ENCODE data around the gene SLC15A4.

SLC15A4 gene

GRCh38 chr12:128793701-128794100, 30.1 kb downstream of the SLC15A4 start:
- DNase-seq = no peak
- no peak overlapping the region for H3K4me2 ChIP-seq (ENCODE audit: low read depth, low read length)
- TF ChIP-seq CTCF (IDR thresholded peaks at IDR 0.05; ENCODE audit: low read length) (no peak), EZH2 (optimal IDR thresholded peaks at IDR 0.05; ENCODE audit: low read depth, low read length) (no peak), EZH2phosphoT487 (IDR thresholded peaks at IDR 0.05; ENCODE audit: low read length) (no peak)
- no peaks in the 10 kb centered on the region for H3K27me3 ChIP-seq (replicated peaks; ENCODE audit: insufficient read depth, low read length)
- no peaks in the 10 kb centered on the region for H3K79me2 ChIP-seq (ENCODE audit: low read length)
- no peaks in the 10 kb centered on the region for H3K9me3 ChIP-seq (replicated peaks; ENCODE audit: insufficient read depth, low read length)
- H3K9me2 ChIP-seq (replicated peaks; ENCODE audit: insufficient read depth, low read length) = no peaks in the 10 kb centered on the region
- no peaks in the 10 kb centered on the region for H3K4me1 ChIP-seq (ENCODE audit: low read length)
- H3K9ac ChIP-seq (ENCODE audit: low read length) = no peak overlapping the region
- H3F3A ChIP-seq (ENCODE audit: insufficient read depth, low read length) = no peaks in the 10 kb centered on the region
- no peak overlapping the region for H3K4me3 ChIP-seq (ENCODE audit: low read length)
- H4K20me1 ChIP-seq (ENCODE audit: insufficient read depth, low read length) = no peaks in the 10 kb centered on the region
- no peaks in the 10 kb centered on the region for H3K36me3 ChIP-seq (replicated peaks; ENCODE audit: insufficient read depth, low read length)
- no peak overlapping the region for H3K27ac ChIP-seq (ENCODE audit: low read length)
- no peak overlapping the region for H2AFZ ChIP-seq (ENCODE audit: low read length)

- no peak overlapping the region for H2AFZ ChIP-seq (ENCODE audit: low read length)
- no peaks in the 10 kb centered on the region for H3K9me3 ChIP-seq (replicated peaks; ENCODE audit: insufficient read depth, low read length)
- no peak for DNase-seq
- H3K9ac ChIP-seq (ENCODE audit: low read length) = no peak overlapping the region
- H4K20me1 ChIP-seq (ENCODE audit: insufficient read depth, low read length) = no peaks in the 10 kb centered on the region
- TF ChIP-seq EZH2 (optimal IDR thresholded peaks at IDR 0.05; ENCODE audit: low read depth, low read length) = no peak
- no peak for TF ChIP-seq CTCF (IDR thresholded peaks at IDR 0.05; ENCODE audit: low read length)
- TF ChIP-seq EZH2phosphoT487 (IDR thresholded peaks at IDR 0.05; ENCODE audit: low read length) = no peak
- H3K4me2 ChIP-seq (ENCODE audit: low read depth, low read length) = no peak overlapping the region
- H3K36me3 ChIP-seq (replicated peaks; ENCODE audit: insufficient read depth, low read length) = no peaks in the 10 kb centered on the region
- H3F3A ChIP-seq (ENCODE audit: insufficient read depth, low read length) = no peaks in the 10 kb centered on the region
- no peak overlapping the region for H3K4me3 ChIP-seq (ENCODE audit: low read length)
- H3K79me2 ChIP-seq (ENCODE audit: low read length) = no peaks in the 10 kb centered on the region
- H3K4me1 ChIP-seq (ENCODE audit: low read length) = no peaks in the 10 kb centered on the region
- H3K9me2 ChIP-seq (replicated peaks; ENCODE audit: insufficient read depth, low read length) = no peaks in the 10 kb centered on the region
- no peak overlapping the region for H3K27ac ChIP-seq (ENCODE audit: low read length)
- H3K27me3 ChIP-seq (replicated peaks; ENCODE audit: insufficient read depth, low read length) = no peaks in the 10 kb centered on the region
Observed at GRCh38 chr12:128792881-128793280, 30.9 kb downstream of the SLC15A4 start.

GRCh38 chr12:128792398-128792797, 31.4 kb downstream of the SLC15A4 start:
- Histone ChIP-seq H3K79me2 (ENCODE audit: low read length) (no peaks in the 10 kb centered on the region), H2AFZ (ENCODE audit: low read length) (no peak overlapping the region), H3K4me3 (ENCODE audit: low read length) (no peak overlapping the region), H3K9ac (ENCODE audit: low read length) (no peak overlapping the region), H3K27ac (ENCODE audit: low read length) (no peak overlapping the region), H3K27me3 (replicated peaks; ENCODE audit: insufficient read depth, low read length) (no peaks in the 10 kb centered on the region), H3K4me2 (ENCODE audit: low read depth, low read length) (no peak overlapping the region), H3K36me3 (replicated peaks; ENCODE audit: insufficient read depth, low read length) (no peaks in the 10 kb centered on the region), H4K20me1 (ENCODE audit: insufficient read depth, low read length) (no peaks in the 10 kb centered on the region), H3K4me1 (ENCODE audit: low read length) (no peaks in the 10 kb centered on the region), H3K9me3 (replicated peaks; ENCODE audit: insufficient read depth, low read length) (no peaks in the 10 kb centered on the region), H3F3A (ENCODE audit: insufficient read depth, low read length) (no peaks in the 10 kb centered on the region), H3K9me2 (replicated peaks; ENCODE audit: insufficient read depth, low read length) (no peaks in the 10 kb centered on the region)
- no peak for TF ChIP-seq CTCF (IDR thresholded peaks at IDR 0.05; ENCODE audit: low read length)
- TF ChIP-seq EZH2 (optimal IDR thresholded peaks at IDR 0.05; ENCODE audit: low read depth, low read length) = no peak
- TF ChIP-seq EZH2phosphoT487 (IDR thresholded peaks at IDR 0.05; ENCODE audit: low read length) = no peak
- DNase-seq = no peak
